ENCODE data around the gene SRA1. TPM values are rescaled to one million over a fixed set of nuclear protein-coding genes. Genes with fewer than 3 reads are reported as not detected.

The SRA1 gene
- total and polyA plus RNA-seq, 2 of the 8 experiments (the other 6 are each of a cell fraction or from before 2014, with no cell fraction given), result 27.4 to 39.4 TPM

GRCh38 chr5:140544986-140545385 lies 12.3 kb downstream of the SRA1 start (continued):
- TF ChIP-seq CTCF (IDR thresholded peaks at IDR 0.05; ENCODE audit: control extremely low read depth in 1 of 3, insufficient read depth in 1 of 3, low read depth in 1 of 3, low read length in 3 of 3) (no peak), BCL11A (IDR thresholded peaks at IDR 0.05; ENCODE audit: low read depth in 2 of 2, low read length in 2 of 2) (no peak), CTBP2 (IDR thresholded peaks at IDR 0.05; ENCODE audit: borderline replicate concordance, insufficient read depth, insufficient read length, low read length) (no peak), PHF8 (conservative IDR thresholded peaks at IDR 0.05; ENCODE audit: low read depth, low read length) (no peak), SIN3A (conservative IDR thresholded peaks at IDR 0.05 in 1 of 2, IDR thresholded peaks at IDR 0.05 in 1 of 2; ENCODE audit: low read depth in 1 of 2, low read length in 2 of 2) (no peak)

Measured in H1 (cell line).